HCT116 (cell line): ENCODE measurements around the gene MEIS1. TPM values are rescaled to one million over a fixed set of nuclear protein-coding genes. Genes with fewer than 3 reads are reported as not detected.

Source experiments
- ATAC-seq: fragments of 200-7000 bp; cut with Tn5 transposase; 2 replicates; pipeline ENCODE4 v1.9.1; 2020; ENCODE audit warnings: mild to moderate bottlenecking, moderate library complexity
- BruUV-seq: library from RNA; stranded (reverse); fragments of 400-500 nt; replicated peaks from 2 replicates; lab custom pipeline; 2021; lab: Mats Ljungman, UMichigan
- CTCF ChIA-PET: fragments of 300-600 bp; sonication (Branson Sonifier 250); formaldehyde crosslinking; loops from one replicate; lab custom pipeline; 2021; ENCODE audit warnings: antibody characterized with exemption; lab: Charles Lee
- POLR2A ChIA-PET: fragments of 300-600, 350-600 bp; sonication (Branson Sonifier 250); formaldehyde crosslinking; loops from one replicate; lab custom pipeline; 2021; ENCODE audit warnings: antibody characterized with exemption; lab: Charles Lee
- RAD21 ChIA-PET, 2 experiments: fragments of 300-600 bp; sonication (Branson Sonifier 250); formaldehyde crosslinking; loops; one replicate each; lab custom pipeline; 2023; ENCODE audit warnings: low total read pairs in 2 of 2; ENCODE audit not compliant: uncharacterized antibody in 2 of 2, unreplicated experiment in 2 of 2, low non-redundant PET in 1 of 2; lab: Charles Lee
- DNase-seq: peaks from one replicate; pipeline ENCODE4 v3.0.0-alpha.2; 2010; ENCODE audit warnings: low read depth, low spot score
- H2AFZ ChIP-seq: fragments of 200-600 bp; shearing (Covaris generic), sonication (generic); 2 replicates; pipeline ENCODE4 v1.6.1; 2017; ENCODE audit warnings: low read depth, mixed run types, mixed read lengths, antibody characterized with exemption, low read length; ENCODE audit not compliant: poor library complexity, severe bottlenecking
- H3K27ac ChIP-seq: 2 replicates; pipeline ENCODE4 v1.5.1; 2012; ENCODE audit warnings: low read depth, low read length
- H3K27me3 ChIP-seq: fragments of 200-600 bp; sonication (generic); 2 replicates; pipeline ENCODE4 v1.6.1; 2016; ENCODE audit warnings: mixed run types, low read length, mixed read lengths; ENCODE audit not compliant: insufficient read depth
- H3K36me3 ChIP-seq, 2 experiments: fragments of 200-500 bp in 1 of 2; fragments of 200-600 bp in 1 of 2; sonication (Bioruptor generic) in 1 of 2; sonication (generic) in 1 of 2; 2 replicates each; pipeline versions ENCODE4 v1.5.1 to v1.6.1; 2014 to 2016; ENCODE audit warnings: low read length in 2 of 2, inconsistent platforms in 1 of 2, mixed read lengths in 1 of 2, mixed run types in 1 of 2; ENCODE audit not compliant: insufficient read depth in 2 of 2, control insufficient read depth in 1 of 2
- H3K4me1 ChIP-seq, 2 experiments: fragments of 200-600 bp in 1 of 2; sonication (generic) in 1 of 2; 2 replicates each; pipeline versions ENCODE4 v1.5.1 to v1.6.1; 2012 to 2017; ENCODE audit warnings: low read length in 2 of 2, inconsistent platforms in 1 of 2, mild to moderate bottlenecking in 1 of 2, mixed read lengths in 1 of 2, mixed run types in 1 of 2, moderate library complexity in 1 of 2; ENCODE audit not compliant: insufficient read depth in 2 of 2, control insufficient read depth in 1 of 2
- H3K4me2 ChIP-seq: fragments of 200-600 bp; sonication (generic); 2 replicates; pipeline ENCODE4 v1.6.1; 2017; ENCODE audit warnings: mixed run types, low read length, mixed read lengths
- H3K4me3 ChIP-seq, 2 experiments: fragments of 200-600 bp in 1 of 2; sonication (generic) in 1 of 2; replicated peaks in 1 of 2; 2 replicates each; pipeline ENCODE4 v1.5.1; 2011 to 2016; ENCODE audit warnings: low read length in 2 of 2, control low read depth in 1 of 2, low read depth in 1 of 2, mild to moderate bottlenecking in 1 of 2, mixed read lengths in 1 of 2, mixed run types in 1 of 2
- H3K79me2 ChIP-seq: fragments of 200-600 bp; sonication (generic); 2 replicates; pipeline ENCODE4 v1.6.1; 2017; ENCODE audit warnings: mild to moderate bottlenecking, mixed run types, low read length, moderate library complexity, mixed read lengths; ENCODE audit not compliant: insufficient read depth
- H3K9ac ChIP-seq: fragments of 200-600 bp; sonication (generic); 2 replicates; pipeline ENCODE4 v1.6.1; 2016; ENCODE audit warnings: low read length, mixed read lengths
- H3K9me2 ChIP-seq: fragments of 200-600 bp; sonication (generic), shearing (Covaris generic); 2 replicates; pipeline ENCODE4 v1.6.1; 2017; ENCODE audit warnings: mixed run types, mild to moderate bottlenecking, moderate library complexity; ENCODE audit not compliant: insufficient read depth
- H3K9me3 ChIP-seq, 2 experiments: fragments of 200-500 bp in 1 of 2; fragments of 200-600 bp in 1 of 2; sonication (Bioruptor generic) in 1 of 2; sonication (generic) in 1 of 2; 2 replicates each; pipeline ENCODE4 v1.6.1; 2014 to 2017; ENCODE audit warnings: low read length in 2 of 2, mixed read lengths in 2 of 2, inconsistent platforms in 1 of 2, low read depth in 1 of 2, mild to moderate bottlenecking in 1 of 2, mixed run types in 1 of 2, moderate library complexity in 1 of 2; ENCODE audit not compliant: control insufficient read depth in 1 of 2, insufficient read depth in 1 of 2
- H4K20me1 ChIP-seq: fragments of 200-600 bp; sonication (generic), shearing (Covaris generic); 2 replicates; pipeline ENCODE4 v1.6.1; 2017; ENCODE audit warnings: mixed run types, mild to moderate bottlenecking, moderate library complexity; ENCODE audit not compliant: insufficient read depth
- ELF1 ChIP-seq: IDR thresholded peaks from 2 replicates; pipeline ENCODE4 v1.6.1; 2012; ENCODE audit warnings: low read depth, borderline replicate concordance
- EZH2phosphoT487 ChIP-seq: fragments of 200-600 bp; IDR thresholded peaks from 2 replicates; pipeline ENCODE4 v1.6.1; 2018; ENCODE audit warnings: antibody characterized with exemption, borderline replicate concordance
- JUND ChIP-seq: IDR thresholded peaks from 2 replicates; pipeline ENCODE4 v1.6.1; 2012
- RAD21 ChIP-seq: IDR thresholded peaks from 2 replicates; pipeline ENCODE4 v1.6.1; 2012; ENCODE audit warnings: low read depth, mild to moderate bottlenecking
- SP1 ChIP-seq: IDR thresholded peaks from 2 replicates; pipeline ENCODE4 v1.6.1; 2012; ENCODE audit warnings: low read depth
- SRF ChIP-seq: IDR thresholded peaks from 2 replicates; pipeline ENCODE4 v1.6.1; 2012; ENCODE audit warnings: low read depth
- TCF7L2 ChIP-seq: IDR thresholded peaks from 2 replicates; pipeline ENCODE4 v1.7.0; 2011; ENCODE audit warnings: borderline replicate concordance, inconsistent platforms; ENCODE audit not compliant: insufficient read depth, insufficient read length; ENCODE audit errors: extremely low read depth
- ZNF274 ChIP-seq: fragments of 200-500 bp; sonication (Bioruptor generic); IDR thresholded peaks from 2 replicates; pipeline ENCODE4 v1.6.1; 2014; ENCODE audit warnings: mild to moderate bottlenecking, low read depth, low read length, inconsistent platforms
- intact Hi-C: fragments of 100-400 bp; cut with micrococcal nuclease; formaldehyde crosslinking; loops from 2 replicates; pipeline ENCODE4 v1.10.0; 2022
- total RNA-seq: library from RNA; stranded (reverse); gene quantifications from one replicate; pipeline ENCODE4 v1.2.1, GENCODE V29; 2021; ENCODE audit not compliant: unreplicated experiment
- TF ChIP-seq, protein P1 (sequence below): IDR thresholded peaks from 2 replicates; pipeline ENCODE4 v1.6.1; 2012; ENCODE audit warnings: low read depth
- TF ChIP-seq, protein P2 (sequence below): IDR thresholded peaks from 2 replicates; pipeline ENCODE4 v1.6.1; 2011; ENCODE audit warnings: mild to moderate bottlenecking, low read length, moderate library complexity; ENCODE audit not compliant: insufficient replicate concordance; ENCODE audit errors: extremely low read depth
- TF ChIP-seq, protein P3 (sequence below): IDR thresholded peaks from 2 replicates; pipeline ENCODE4 v1.6.1; 2012

MEIS1 gene
- total RNA-seq, 1 experiment from 2014 or later, result 0.32 TPM

DNA sequence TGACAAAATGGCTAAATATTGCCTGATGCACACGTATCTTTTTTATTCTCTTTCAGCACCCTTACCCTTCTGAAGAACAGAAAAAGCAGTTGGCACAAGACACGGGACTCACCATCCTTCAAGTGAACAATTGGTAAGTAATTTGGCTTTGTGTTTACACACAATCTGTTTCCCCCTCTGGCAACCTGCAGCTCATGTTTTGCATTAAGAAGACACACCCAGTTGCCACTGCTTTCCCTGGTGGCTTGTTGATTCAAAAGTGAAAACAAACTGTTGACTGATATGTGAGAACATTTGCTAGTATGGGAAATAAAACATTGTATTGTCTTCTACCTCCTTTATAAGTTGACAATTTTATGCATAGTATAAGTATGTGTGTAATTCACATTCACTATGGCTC lies 113.0 kb downstream of the MEIS1 start:
- Histone ChIP-seq H2AFZ (no peak overlapping the region), H3K4me2 (no peak overlapping the region), H3K36me3 (no peaks in the 10 kb centered on the region), H3K9me2 (no peaks in the 10 kb centered on the region), H3K4me1 (no peaks in the 10 kb centered on the region), H3K27ac (no peak overlapping the region), H4K20me1 (no peaks in the 10 kb centered on the region), H3K27me3 (0 out of 2 replicates have a peak, but pooled peaks cover 7% of the 10 kb centered on the region), H3K79me2 (no peaks in the 10 kb centered on the region), H3K9me3 (no peaks in the 10 kb centered on the region), H3K9ac (no peak overlapping the region), H3K4me3 (no peak overlapping the region)
- ChIA-PET RAD21 (no interaction called here), POLR2A (no interaction called here), CTCF (no interaction called here)
- DNase-seq, result no peak
- BruUV-seq, result no TSS peak
- no peak for ATAC-seq
- intact Hi-C loops, result no loop called here
- TF ChIP-seq EZH2phosphoT487 (no peak), ELF1 (no peak), TCF7L2 (no peak), SP1 (no peak), RAD21 (no peak), SRF (no peak), ZNF274 (no peak), JUND (no peak)
- TF ChIP-seq, protein P1, sequence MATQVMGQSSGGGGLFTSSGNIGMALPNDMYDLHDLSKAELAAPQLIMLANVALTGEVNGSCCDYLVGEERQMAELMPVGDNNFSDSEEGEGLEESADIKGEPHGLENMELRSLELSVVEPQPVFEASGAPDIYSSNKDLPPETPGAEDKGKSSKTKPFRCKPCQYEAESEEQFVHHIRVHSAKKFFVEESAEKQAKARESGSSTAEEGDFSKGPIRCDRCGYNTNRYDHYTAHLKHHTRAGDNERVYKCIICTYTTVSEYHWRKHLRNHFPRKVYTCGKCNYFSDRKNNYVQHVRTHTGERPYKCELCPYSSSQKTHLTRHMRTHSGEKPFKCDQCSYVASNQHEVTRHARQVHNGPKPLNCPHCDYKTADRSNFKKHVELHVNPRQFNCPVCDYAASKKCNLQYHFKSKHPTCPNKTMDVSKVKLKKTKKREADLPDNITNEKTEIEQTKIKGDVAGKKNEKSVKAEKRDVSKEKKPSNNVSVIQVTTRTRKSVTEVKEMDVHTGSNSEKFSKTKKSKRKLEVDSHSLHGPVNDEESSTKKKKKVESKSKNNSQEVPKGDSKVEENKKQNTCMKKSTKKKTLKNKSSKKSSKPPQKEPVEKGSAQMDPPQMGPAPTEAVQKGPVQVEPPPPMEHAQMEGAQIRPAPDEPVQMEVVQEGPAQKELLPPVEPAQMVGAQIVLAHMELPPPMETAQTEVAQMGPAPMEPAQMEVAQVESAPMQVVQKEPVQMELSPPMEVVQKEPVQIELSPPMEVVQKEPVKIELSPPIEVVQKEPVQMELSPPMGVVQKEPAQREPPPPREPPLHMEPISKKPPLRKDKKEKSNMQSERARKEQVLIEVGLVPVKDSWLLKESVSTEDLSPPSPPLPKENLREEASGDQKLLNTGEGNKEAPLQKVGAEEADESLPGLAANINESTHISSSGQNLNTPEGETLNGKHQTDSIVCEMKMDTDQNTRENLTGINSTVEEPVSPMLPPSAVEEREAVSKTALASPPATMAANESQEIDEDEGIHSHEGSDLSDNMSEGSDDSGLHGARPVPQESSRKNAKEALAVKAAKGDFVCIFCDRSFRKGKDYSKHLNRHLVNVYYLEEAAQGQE, result no peak
- TF ChIP-seq, protein P2, sequence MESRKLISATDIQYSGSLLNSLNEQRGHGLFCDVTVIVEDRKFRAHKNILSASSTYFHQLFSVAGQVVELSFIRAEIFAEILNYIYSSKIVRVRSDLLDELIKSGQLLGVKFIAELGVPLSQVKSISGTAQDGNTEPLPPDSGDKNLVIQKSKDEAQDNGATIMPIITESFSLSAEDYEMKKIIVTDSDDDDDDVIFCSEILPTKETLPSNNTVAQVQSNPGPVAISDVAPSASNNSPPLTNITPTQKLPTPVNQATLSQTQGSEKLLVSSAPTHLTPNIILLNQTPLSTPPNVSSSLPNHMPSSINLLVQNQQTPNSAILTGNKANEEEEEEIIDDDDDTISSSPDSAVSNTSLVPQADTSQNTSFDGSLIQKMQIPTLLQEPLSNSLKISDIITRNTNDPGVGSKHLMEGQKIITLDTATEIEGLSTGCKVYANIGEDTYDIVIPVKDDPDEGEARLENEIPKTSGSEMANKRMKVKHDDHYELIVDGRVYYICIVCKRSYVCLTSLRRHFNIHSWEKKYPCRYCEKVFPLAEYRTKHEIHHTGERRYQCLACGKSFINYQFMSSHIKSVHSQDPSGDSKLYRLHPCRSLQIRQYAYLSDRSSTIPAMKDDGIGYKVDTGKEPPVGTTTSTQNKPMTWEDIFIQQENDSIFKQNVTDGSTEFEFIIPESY, result no peak
- TF ChIP-seq, protein P3, sequence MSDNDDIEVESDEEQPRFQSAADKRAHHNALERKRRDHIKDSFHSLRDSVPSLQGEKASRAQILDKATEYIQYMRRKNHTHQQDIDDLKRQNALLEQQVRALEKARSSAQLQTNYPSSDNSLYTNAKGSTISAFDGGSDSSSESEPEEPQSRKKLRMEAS, result no peak
